ENCODE measurements around the gene PACS2. TPM values are rescaled to one million over a fixed set of nuclear protein-coding genes. Genes with fewer than 3 reads are reported as not detected.

PACS2 gene
- total RNA-seq, 1 experiment from 2014 or later, result 27.3 TPM

- Histone ChIP-seq H3K4me1 (replicated peaks) (peaks cover 17% of the 10 kb centered on the region), H3K27ac (peak overlapping the region; percentile 32; the same call in 1 of the 2 replicates)
These were observed 914 bp upstream of the PACS2 start for GRCh38 chr14:105313381-105314286.

DNA sequence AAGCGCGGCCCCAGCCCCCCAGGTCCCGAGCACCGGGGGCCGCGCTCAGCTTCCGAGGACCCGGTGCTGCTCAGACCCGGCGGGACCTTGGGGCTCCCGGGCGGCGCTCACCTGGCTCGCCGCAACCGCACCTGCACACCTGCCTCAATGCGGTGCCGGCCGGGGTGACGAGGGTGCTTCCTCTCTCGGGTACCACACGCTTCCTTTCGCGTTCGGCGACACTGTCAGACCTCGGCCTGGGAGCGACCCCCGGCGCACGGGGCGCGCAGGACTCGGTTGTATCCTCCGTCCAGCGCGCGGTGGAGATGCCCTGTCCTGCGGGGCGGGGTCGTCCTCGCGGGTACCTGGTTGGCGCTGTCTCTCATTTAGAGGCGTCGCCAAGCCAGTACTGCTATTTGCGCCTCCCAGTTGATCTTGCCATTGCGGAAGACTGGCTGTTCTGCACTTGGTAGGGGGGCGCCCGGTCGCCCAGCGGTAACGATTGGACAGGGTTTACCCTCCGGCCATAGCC, 718 bp downstream of the PACS2 start:
- H3K4me1 ChIP-seq (replicated peaks), result peaks cover 17% of the 10 kb centered on the region
- H3K27ac ChIP-seq, result no peak overlapping the region
- no peaks in the 10 kb centered on the region for H3K27me3 ChIP-seq (replicated peaks)
- peak overlapping the region; percentile 52 for H3K4me3 ChIP-seq
- H3K9me3 ChIP-seq (replicated peaks), result no peaks in the 10 kb centered on the region
- H3K36me3 ChIP-seq, result no peaks in the 10 kb centered on the region
- DNase-seq (ENCODE audit: low read depth in 1 of 2, low spot score in 2 of 2), result peak; percentile 14 to 41

More at GRCh38 chr14:105313381-105314286, 914 bp upstream of the PACS2 start:
- H3K9me3 ChIP-seq (replicated peaks), result no peaks in the 10 kb centered on the region
- H3K27me3 ChIP-seq (replicated peaks), result no peaks in the 10 kb centered on the region
- DNase-seq (ENCODE audit: low read depth in 1 of 2, low spot score in 2 of 2), result peak; percentile 5 to 43
- peak overlapping the region; percentile 48 for H3K4me3 ChIP-seq
- no peaks in the 10 kb centered on the region for H3K36me3 ChIP-seq

DNA sequence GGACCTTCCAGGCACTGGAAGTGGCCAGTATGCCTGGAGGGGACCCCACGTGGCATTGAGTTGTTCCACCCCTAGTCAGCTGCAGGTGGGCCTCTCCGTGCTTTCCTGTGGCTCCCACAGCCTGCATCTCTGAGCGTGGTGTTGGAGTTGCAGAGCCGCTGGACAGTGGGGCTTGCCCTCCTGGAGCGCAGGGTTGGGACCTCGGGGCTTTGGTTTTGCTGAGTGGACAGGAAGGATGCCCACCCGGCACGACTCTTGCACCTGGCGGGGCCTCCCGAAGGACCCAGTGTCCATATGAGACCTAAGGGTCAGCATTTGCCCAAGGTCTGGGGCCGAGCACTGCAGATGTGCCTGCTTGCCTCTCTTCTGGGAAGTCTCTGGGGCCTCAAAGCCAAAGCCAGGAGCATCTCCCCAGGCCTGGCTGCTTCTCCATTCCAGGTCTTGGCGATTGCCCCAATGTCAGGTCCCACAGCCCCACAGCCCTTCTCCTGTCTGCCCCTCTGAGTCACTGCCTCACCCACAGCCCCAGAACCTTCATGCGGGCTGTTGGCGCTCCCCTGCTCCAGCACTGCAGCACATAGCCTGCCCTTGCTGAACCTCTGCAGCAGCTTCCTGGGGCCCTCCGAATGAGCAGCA, 1.5 kb downstream of the PACS2 start:
- H3K27ac ChIP-seq, result no peak overlapping the region
- no peak overlapping the region for H3K4me3 ChIP-seq
- DNase-seq (ENCODE audit: low read depth in 1 of 2, low spot score in 2 of 2), result peak in 1 of 2 experiments; percentile 41
- no peaks in the 10 kb centered on the region for H3K36me3 ChIP-seq
- H3K27me3 ChIP-seq (replicated peaks), result no peaks in the 10 kb centered on the region
- no peaks in the 10 kb centered on the region for H3K9me3 ChIP-seq (replicated peaks)
- H3K4me1 ChIP-seq (replicated peaks), result peaks cover 17% of the 10 kb centered on the region

GRCh38 chr14:105316577-105316941, 2.0 kb downstream of the PACS2 start:
- Histone ChIP-seq H3K27me3 (replicated peaks) (no peaks in the 10 kb centered on the region), H3K4me1 (replicated peaks) (peaks cover 17% of the 10 kb centered on the region), H3K4me3 (no peak overlapping the region), H3K36me3 (no peaks in the 10 kb centered on the region), H3K9me3 (replicated peaks) (no peaks in the 10 kb centered on the region), H3K27ac (no peak overlapping the region)
- no peak for DNase-seq (ENCODE audit: low read depth in 1 of 2, low spot score in 2 of 2)

- H3K36me3 ChIP-seq, result no peaks in the 10 kb centered on the region
- H3K4me1 ChIP-seq (replicated peaks), result peaks cover 17% of the 10 kb centered on the region
- H3K9me3 ChIP-seq (replicated peaks), result no peaks in the 10 kb centered on the region
- no peak overlapping the region for H3K4me3 ChIP-seq
- no peak for DNase-seq (ENCODE audit: low read depth in 1 of 2, low spot score in 2 of 2)
- no peak overlapping the region for H3K27ac ChIP-seq
- no peaks in the 10 kb centered on the region for H3K27me3 ChIP-seq (replicated peaks)
These were observed 2.5 kb downstream of the PACS2 start for GRCh38 chr14:105316968-105317510.

GRCh38 chr14:105317546-105317945, 3.0 kb downstream of the PACS2 start:
- Histone ChIP-seq H3K9me3 (replicated peaks) (no peaks in the 10 kb centered on the region), H3K27ac (no peak overlapping the region), H3K27me3 (replicated peaks) (no peaks in the 10 kb centered on the region), H3K4me3 (no peak overlapping the region), H3K4me1 (replicated peaks) (peaks cover 21% of the 10 kb centered on the region), H3K36me3 (no peaks in the 10 kb centered on the region)
- no peak for DNase-seq (ENCODE audit: low read depth in 1 of 2, low spot score in 2 of 2)

DNA sequence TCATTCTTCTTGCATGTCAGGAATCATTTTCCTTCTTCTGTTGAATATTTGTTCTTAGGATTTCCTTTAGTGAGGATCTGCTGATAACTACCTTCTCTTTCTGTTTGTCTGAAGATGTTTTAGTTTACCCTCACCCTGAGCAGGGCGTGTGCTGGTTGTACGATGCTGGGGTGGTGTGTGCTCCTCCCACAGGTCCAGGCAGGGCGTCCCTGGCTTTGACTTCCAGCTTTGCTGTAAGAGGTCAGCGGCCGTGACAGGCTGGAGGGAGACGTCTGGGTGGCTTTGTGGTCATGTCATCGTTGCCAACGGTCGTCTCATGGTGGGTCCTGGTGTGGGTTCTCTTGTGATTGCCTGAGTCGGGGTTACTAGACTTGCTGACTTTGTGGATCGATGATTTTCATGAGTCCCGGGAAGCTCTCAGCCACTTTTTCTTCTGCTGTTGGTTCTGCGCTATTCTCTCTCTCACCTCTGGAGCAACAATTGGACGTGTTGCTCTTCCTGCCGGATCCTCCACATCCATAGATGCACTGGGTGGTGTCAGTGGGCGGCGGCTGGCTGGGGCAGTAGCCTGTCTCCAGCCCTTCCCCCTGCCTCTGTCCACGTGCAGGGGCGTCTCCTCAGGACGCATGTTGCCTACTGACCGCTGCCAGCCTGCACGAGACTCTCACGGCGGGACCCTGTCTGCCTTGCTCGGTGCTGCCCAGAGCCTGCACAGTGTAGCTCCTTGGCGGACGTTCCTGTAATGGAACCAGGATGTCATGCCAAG, 8.4 kb downstream of the PACS2 start:
- H3K4me1 ChIP-seq (replicated peaks), result peaks cover 16% of the 10 kb centered on the region
- H3K27ac ChIP-seq, result no peak overlapping the region
- no peaks in the 10 kb centered on the region for H3K36me3 ChIP-seq
- no peaks in the 10 kb centered on the region for H3K27me3 ChIP-seq (replicated peaks)
- H3K4me3 ChIP-seq, result no peak overlapping the region
- peak; percentile 53 to 61 for DNase-seq (ENCODE audit: low read depth in 1 of 2, low spot score in 2 of 2)
- H3K9me3 ChIP-seq (replicated peaks), result no peaks in the 10 kb centered on the region

- H3K9me3 ChIP-seq (replicated peaks), result no peaks in the 10 kb centered on the region
- H3K4me1 ChIP-seq (replicated peaks), result peaks cover 16% of the 10 kb centered on the region
- no peak overlapping the region for H3K4me3 ChIP-seq
- DNase-seq (ENCODE audit: low read depth in 1 of 2, low spot score in 2 of 2), result no peak
- H3K27me3 ChIP-seq (replicated peaks), result no peaks in the 10 kb centered on the region
- no peak overlapping the region for H3K27ac ChIP-seq
- no peaks in the 10 kb centered on the region for H3K36me3 ChIP-seq
These were observed 9.1 kb downstream of the PACS2 start for GRCh38 chr14:105323663-105324062.

DNA sequence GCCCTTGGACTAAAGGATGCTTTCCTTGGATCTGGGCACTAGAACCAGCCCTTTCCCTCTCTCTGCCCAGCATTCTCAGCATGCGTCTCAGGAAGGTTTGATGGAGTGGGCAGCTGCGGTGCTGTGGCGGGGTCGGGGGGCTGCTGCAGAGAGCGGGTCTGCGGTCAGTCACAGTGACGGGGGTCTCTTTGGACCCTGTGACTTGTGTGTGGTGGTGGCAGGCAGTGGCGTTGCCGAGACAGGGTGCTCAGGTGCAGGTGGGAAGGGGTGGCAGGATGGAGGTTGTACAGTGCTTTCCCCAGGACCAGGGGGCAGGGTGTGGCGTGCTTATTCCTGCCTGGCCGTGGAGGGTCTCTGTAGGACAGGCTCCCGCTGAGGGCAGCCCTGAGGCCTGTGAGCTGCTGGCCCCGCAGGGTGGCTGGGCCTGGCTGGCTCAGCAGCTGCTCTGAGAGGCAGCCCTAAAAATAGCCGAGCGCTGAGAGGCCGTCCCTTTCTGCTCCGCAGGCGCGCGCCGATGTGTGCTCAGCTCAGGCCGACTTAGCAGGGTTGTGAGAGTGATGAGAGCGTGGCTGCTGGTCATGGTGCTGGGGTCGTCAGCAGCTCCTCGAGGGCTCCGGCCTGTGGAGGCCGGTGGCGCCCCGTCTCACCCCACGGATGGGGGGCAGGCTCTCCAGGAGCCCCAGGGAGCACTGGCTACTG, 9.7 kb downstream of the PACS2 start:
- Histone ChIP-seq H3K36me3 (no peaks in the 10 kb centered on the region), H3K4me1 (replicated peaks) (peaks cover 16% of the 10 kb centered on the region), H3K9me3 (replicated peaks) (no peaks in the 10 kb centered on the region), H3K27me3 (replicated peaks) (no peaks in the 10 kb centered on the region), H3K4me3 (no peak overlapping the region), H3K27ac (no peak overlapping the region)
- DNase-seq (ENCODE audit: low read depth in 1 of 2, low spot score in 2 of 2), result no peak

DNA sequence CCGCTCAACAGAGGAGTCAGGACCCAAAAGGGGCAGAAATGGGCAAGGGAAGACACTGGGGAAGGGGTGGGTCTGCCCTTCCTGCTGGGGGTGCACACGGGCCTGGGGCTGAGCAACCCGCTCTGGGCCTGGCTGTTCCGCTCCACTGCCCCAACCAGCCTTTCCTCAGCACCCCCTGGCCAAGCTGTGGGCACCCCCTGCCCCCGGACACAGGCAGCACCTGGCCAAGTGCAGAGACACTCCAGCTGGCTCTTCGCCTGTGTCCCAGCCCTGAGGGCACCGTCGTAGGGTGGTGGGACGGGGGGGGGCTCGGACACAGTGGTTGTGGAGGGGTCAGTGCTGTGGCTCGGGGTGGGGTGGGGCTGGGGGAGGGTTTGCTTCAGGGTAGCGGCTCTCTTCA, 10.3 kb downstream of the PACS2 start:
- H3K27ac ChIP-seq, result no peak overlapping the region

GRCh38 chr14:105325303-105325702, 10.8 kb downstream of the PACS2 start:
- no peak overlapping the region for H3K4me3 ChIP-seq
- H3K4me1 ChIP-seq (replicated peaks), result peaks cover 16% of the 10 kb centered on the region
- no peaks in the 10 kb centered on the region for H3K27me3 ChIP-seq (replicated peaks)
- DNase-seq (ENCODE audit: low read depth in 1 of 2, low spot score in 2 of 2), result no peak
- no peak overlapping the region for H3K27ac ChIP-seq
- H3K36me3 ChIP-seq, result no peaks in the 10 kb centered on the region
- no peaks in the 10 kb centered on the region for H3K9me3 ChIP-seq (replicated peaks)

More for the DNA sequence above, 10.3 kb downstream of the PACS2 start:
- H3K4me1 ChIP-seq (replicated peaks), result peaks cover 16% of the 10 kb centered on the region
- no peaks in the 10 kb centered on the region for H3K27me3 ChIP-seq (replicated peaks)
- H3K9me3 ChIP-seq (replicated peaks), result no peaks in the 10 kb centered on the region
- no peak overlapping the region for H3K4me3 ChIP-seq
- no peaks in the 10 kb centered on the region for H3K36me3 ChIP-seq
- DNase-seq (ENCODE audit: low read depth in 1 of 2, low spot score in 2 of 2), result no peak

GRCh38 chr14:105325716-105326567, 11.4 kb downstream of the PACS2 start:
- no peak for DNase-seq (ENCODE audit: low read depth in 1 of 2, low spot score in 2 of 2)
- Histone ChIP-seq H3K9me3 (replicated peaks) (no peaks in the 10 kb centered on the region), H3K4me3 (no peak overlapping the region), H3K36me3 (no peaks in the 10 kb centered on the region), H3K27ac (no peak overlapping the region), H3K4me1 (replicated peaks) (peaks cover 16% of the 10 kb centered on the region), H3K27me3 (replicated peaks) (no peaks in the 10 kb centered on the region)
